HG02981 (cell line): ENCODE measurements around the gene CTNNA1.
A peak's percentile ranks its signal among the peaks of the same experiment; 100 is the strongest.
"Not testable (repeated sequence)": the region's sequence is repeated elsewhere in the genome, so short reads cannot be mapped to it uniquely, and the experiment has no call there.

ENCODE experiments used
- ATAC-seq: cut with Tn5 transposase; IDR thresholded peaks from one replicate; pipeline ENCODE4 v1.9.1; 2021; ENCODE audit warnings: mild to moderate bottlenecking, moderate library complexity; ENCODE audit not compliant: unreplicated experiment

Gene CTNNA1

GRCh38 chr5:138752951-138753793 lies at the start of gene CTNNA1:
TSS of gene CTNNA1 (plus strand) at chr5:138753425. CDS start at chr5:138781925, 28,500 bp downstream.
- ATAC-seq, result peak; percentile 40

GRCh38 chr5:138703777-138704176 lies 49.4 kb upstream of the CTNNA1 start:
- not testable (repeated sequence) for ATAC-seq

GRCh38 chr5:138705007-138705406 lies 48.2 kb upstream of the CTNNA1 start:
- no peak for ATAC-seq

GRCh38 chr5:138705567-138705966 lies 47.7 kb upstream of the CTNNA1 start:
- ATAC-seq, result no peak

GRCh38 chr5:138706655-138707480 lies 46.4 kb upstream of the CTNNA1 start:
- no peak for ATAC-seq

GRCh38 chr5:138708791-138709190 lies 44.4 kb upstream of the CTNNA1 start:
- no peak for ATAC-seq

GRCh38 chr5:138709202-138709601 lies 44.0 kb upstream of the CTNNA1 start:
- ATAC-seq, result no peak

- no peak for ATAC-seq
Measured at GRCh38 chr5:138711087-138711486, 42.1 kb upstream of the CTNNA1 start.

- no peak for ATAC-seq
Measured at GRCh38 chr5:138711811-138712210, 41.4 kb upstream of the CTNNA1 start.

GRCh38 chr5:138712324-138712723 lies 40.9 kb upstream of the CTNNA1 start:
- no peak for ATAC-seq

- ATAC-seq, result no peak
Measured at GRCh38 chr5:138712791-138713190, 40.4 kb upstream of the CTNNA1 start.

GRCh38 chr5:138713247-138713646 lies 40.0 kb upstream of the CTNNA1 start:
- no peak for ATAC-seq

- no peak for ATAC-seq
Measured at GRCh38 chr5:138714694-138715093, 38.5 kb upstream of the CTNNA1 start.

GRCh38 chr5:138715931-138716432 lies 37.2 kb upstream of the CTNNA1 start:
- not testable (repeated sequence) for ATAC-seq

- no peak for ATAC-seq
Measured at GRCh38 chr5:138716456-138716924, 36.7 kb upstream of the CTNNA1 start.

GRCh38 chr5:138717399-138717798 lies 35.8 kb upstream of the CTNNA1 start:
- no peak for ATAC-seq

- no peak for ATAC-seq
Measured at GRCh38 chr5:138719811-138720210, 33.4 kb upstream of the CTNNA1 start.

- ATAC-seq, result no peak
Measured at GRCh38 chr5:138720840-138721239, 32.4 kb upstream of the CTNNA1 start.

GRCh38 chr5:138721979-138722378 lies 31.2 kb upstream of the CTNNA1 start:
- no peak for ATAC-seq

GRCh38 chr5:138722544-138723177 lies 30.6 kb upstream of the CTNNA1 start:
- no peak for ATAC-seq
